H1 (cell line): ENCODE results near the gene RPS6KA2. TPM values are rescaled to one million over a fixed set of nuclear protein-coding genes. Genes with fewer than 3 reads are reported as not detected.

Source experiments
- CTCF ChIA-PET: fragments of 300-600 bp; sonication (Branson Sonifier 250); formaldehyde crosslinking; loops from one replicate; lab custom pipeline; 2021; ENCODE audit not compliant: partially characterized antibody; lab: Charles Lee
- POLR2A ChIA-PET: fragments of 300-600 bp; sonication (Branson Sonifier 250); formaldehyde crosslinking; loops from one replicate; lab custom pipeline; 2021; ENCODE audit warnings: inconsistent platforms; ENCODE audit not compliant: partially characterized antibody; lab: Charles Lee
- DNase-seq, 2 experiments: peaks; one replicate each; pipeline versions ENCODE4 v3.0.0 to v3.0.0-alpha.2; 2010 to 2022; ENCODE audit warnings: low spot score in 2 of 2, low read depth in 1 of 2, mixed read lengths in 1 of 2
- FAIRE-seq: peaks from 2 replicates; lab custom pipeline; 2011; peaks lifted over from hg19 to GRCh38; lab: Jason Lieb, UNC
- H2AFZ ChIP-seq: 2 replicates; pipeline ENCODE4 v1.8.1; 2012; ENCODE audit warnings: low read length, inconsistent platforms
- H2AK5ac ChIP-seq: 2 replicates; pipeline ENCODE4 v1.6.1; 2013; ENCODE audit warnings: low read depth, low read length
- H2BK120ac ChIP-seq: replicated peaks from 2 replicates; pipeline ENCODE3; 2013; ENCODE audit warnings: low read depth, low read length, inconsistent platforms
- H2BK12ac ChIP-seq: 2 replicates; pipeline ENCODE4 v1.6.1; 2013; ENCODE audit warnings: low read depth, low read length
- H2BK15ac ChIP-seq: 2 replicates; pipeline ENCODE4 v1.6.1; 2013; ENCODE audit warnings: low read length
- H2BK20ac ChIP-seq: 2 replicates; pipeline ENCODE4 v1.6.1; 2013; ENCODE audit warnings: low read length
- H2BK5ac ChIP-seq: 2 replicates; pipeline ENCODE4 v1.6.1; 2013; ENCODE audit warnings: low read depth, low read length
- H3K14ac ChIP-seq: 2 replicates; pipeline ENCODE4 v1.6.1; 2013; ENCODE audit warnings: inconsistent platforms; ENCODE audit not compliant: insufficient read length
- H3K18ac ChIP-seq: 2 replicates; pipeline ENCODE4 v1.6.1; 2013; ENCODE audit warnings: low read length; ENCODE audit errors: extremely low read depth
- H3K23ac ChIP-seq: 2 replicates; pipeline ENCODE4 v1.6.1; 2013; ENCODE audit warnings: inconsistent platforms; ENCODE audit not compliant: insufficient read length
- H3K23me2 ChIP-seq: 2 replicates; pipeline ENCODE4 v1.6.1; 2013; ENCODE audit warnings: low read depth, low read length
- H3K27ac ChIP-seq: 2 replicates; pipeline ENCODE4 v1.6.1; 2011; ENCODE audit warnings: low read depth, low read length, inconsistent platforms
- H3K27me3 ChIP-seq, 4 experiments: replicated peaks in 1 of 4; 1 replicate in 1 of 4; 2 replicates in 3 of 4; pipeline versions ENCODE4 v1.6.1 to v1.8.1; 2011 to 2013; ENCODE audit warnings: low read length in 3 of 4, mild to moderate bottlenecking in 3 of 4, inconsistent platforms in 2 of 4, mixed read lengths in 2 of 4, moderate library complexity in 1 of 4; ENCODE audit not compliant: control insufficient read depth in 3 of 4, insufficient read depth in 3 of 4; ENCODE audit errors: extremely low read depth in 1 of 4
- H3K36me3 ChIP-seq, 4 experiments: 2 replicates each; pipeline versions ENCODE4 v1.6.1 to v1.8.1; 2011 to 2013; ENCODE audit warnings: mild to moderate bottlenecking in 4 of 4, low read length in 3 of 4, moderate library complexity in 2 of 4, control low read depth in 1 of 4, inconsistent platforms in 1 of 4; ENCODE audit not compliant: insufficient read depth in 4 of 4, control insufficient read depth in 2 of 4
- H3K4ac ChIP-seq: replicated peaks from 2 replicates; pipeline ENCODE3; 2013; ENCODE audit warnings: low read length, low read depth, mixed read lengths, inconsistent platforms; ENCODE audit not compliant: insufficient read length
- H3K4me1 ChIP-seq, 4 experiments: replicated peaks in 1 of 4; 1 replicate in 1 of 4; 2 replicates in 3 of 4; pipeline versions ENCODE4 v1.6.1 to v1.8.1; 2011 to 2013; ENCODE audit warnings: low read length in 3 of 4, inconsistent platforms in 2 of 4, mixed read lengths in 1 of 4; ENCODE audit not compliant: insufficient read depth in 4 of 4, control insufficient read depth in 3 of 4
- H3K4me2 ChIP-seq, 2 experiments: 2 replicates each; pipeline versions ENCODE4 v1.6.1 to v1.8.1; 2011 to 2013; ENCODE audit warnings: low read depth in 2 of 2, low read length in 2 of 2, control low read depth in 1 of 2, inconsistent platforms in 1 of 2, mild to moderate bottlenecking in 1 of 2; ENCODE audit not compliant: insufficient read depth in 1 of 2
- H3K4me3 ChIP-seq, 4 experiments: fragments of 200-600, 300-600 bp in 1 of 4; sonication (generic), shearing (Covaris generic), sonication (Bioruptor Twin) in 1 of 4; 2 replicates each; pipeline versions ENCODE4 v1.5.1 to v1.8.1; 2011 to 2016; ENCODE audit warnings: low read length in 4 of 4, low read depth in 3 of 4, control low read depth in 2 of 4, inconsistent platforms in 2 of 4, mild to moderate bottlenecking in 2 of 4, mixed read lengths in 1 of 4, moderate library complexity in 1 of 4; ENCODE audit not compliant: insufficient read depth in 2 of 4; ENCODE audit errors: extremely low read depth in 1 of 4
- H3K56ac ChIP-seq: replicated peaks from 2 replicates; pipeline ENCODE3; 2013; ENCODE audit warnings: low read depth, mild to moderate bottlenecking, mixed read lengths, low read length, inconsistent platforms; ENCODE audit not compliant: insufficient read length
- H3K79me1 ChIP-seq: 2 replicates; pipeline ENCODE4 v1.6.1; 2013; ENCODE audit warnings: low read depth, low read length, control low read depth
- H3K79me2 ChIP-seq, 2 experiments: 2 replicates each; pipeline versions ENCODE4 v1.6.1 to v1.8.1; 2012 to 2013; ENCODE audit warnings: low read length in 2 of 2, mild to moderate bottlenecking in 2 of 2, inconsistent platforms in 1 of 2; ENCODE audit not compliant: insufficient read depth in 2 of 2, control insufficient read depth in 1 of 2
- H3K9ac ChIP-seq, 4 experiments: replicated peaks in 1 of 4; 1 replicate in 1 of 4; 2 replicates in 3 of 4; pipeline versions ENCODE4 v1.6.1 to v1.8.1; 2011 to 2013; ENCODE audit warnings: low read depth in 3 of 4, low read length in 3 of 4, control low read depth in 2 of 4, mild to moderate bottlenecking in 2 of 4, moderate library complexity in 2 of 4, inconsistent platforms in 1 of 4; ENCODE audit errors: extremely low read depth in 1 of 4
- H3K9me3 ChIP-seq, 2 experiments: 2 replicates each; pipeline versions ENCODE4 v1.6.1 to v1.8.1; 2012 to 2013; ENCODE audit warnings: mild to moderate bottlenecking in 2 of 2, moderate library complexity in 2 of 2, control low read depth in 1 of 2, inconsistent platforms in 1 of 2, low read depth in 1 of 2, low read length in 1 of 2, mixed read lengths in 1 of 2; ENCODE audit not compliant: insufficient read depth in 2 of 2
- H4K20me1 ChIP-seq, 2 experiments: replicated peaks in 1 of 2; 2 replicates each; pipeline versions ENCODE3 to v1.8.1; 2011 to 2013; ENCODE audit warnings: inconsistent platforms in 2 of 2, low read length in 2 of 2, mild to moderate bottlenecking in 1 of 2; ENCODE audit not compliant: insufficient read depth in 2 of 2, control insufficient read depth in 1 of 2
- H4K5ac ChIP-seq: 2 replicates; pipeline ENCODE4 v1.6.1; 2013; ENCODE audit warnings: low read length, low read depth, mixed read lengths, inconsistent platforms; ENCODE audit not compliant: insufficient read length
- H4K8ac ChIP-seq: 2 replicates; pipeline ENCODE4 v1.8.0; 2013; ENCODE audit warnings: mild to moderate bottlenecking, moderate library complexity, low read length, inconsistent platforms; ENCODE audit not compliant: insufficient read depth; ENCODE audit errors: extremely low read depth
- H4K91ac ChIP-seq: replicated peaks from 2 replicates; pipeline ENCODE3; 2013; ENCODE audit warnings: low read length, mixed read lengths, inconsistent platforms; ENCODE audit not compliant: insufficient read length
- TAF1 ChIP-seq: IDR thresholded peaks from 2 replicates; pipeline ENCODE4 v1.6.1; 2011; ENCODE audit warnings: mild to moderate bottlenecking, low read depth, low read length
- WGBS, 2 experiments: shearing (Covaris generic) in 1 of 2; methylation state at CpG; one replicate each; pipeline versions ENCODE4 v1.1.6 to v1.1.7; 2013 to 2015; ENCODE audit warnings: low lambda C conversion rate in 2 of 2, mixed read lengths in 2 of 2, inconsistent platforms in 1 of 2, low coverage in 1 of 2, missing lambda C conversion rate in 1 of 2; ENCODE audit not compliant: insufficient replicate concordance in 2 of 2, insufficient coverage in 1 of 2, insufficient read length in 1 of 2; ENCODE audit errors: extremely low coverage in 1 of 2, missing lambda C conversion rate in 1 of 2; 5-methylcytosine and 5-hydroxymethylcytosine counted together
- polyA plus RNA-seq, 7 experiments: library from polyadenylated mRNA; depleted of rRNA in 3 of 7; stranded (reverse) in 5 of 7; unstranded in 2 of 7; fragments of >200 nt in 5 of 7; fragments of 200-250 nt in 2 of 7; gene quantifications; 1 replicate in 5 of 7; 2 replicates in 1 of 7; 4 replicates in 1 of 7; pipeline versions ENCODE4 v1.2.1 to v1.2.3, GENCODE V29; 2011 to 2013; ENCODE audit warnings: missing spikeins in 2 of 7, mixed read lengths in 2 of 7
- total RNA-seq: library from RNA; stranded (reverse); fragmentation: NEBNext Ultra II Directional; extraction: Animal tissue kit (Norgen Biotek cat#: 25700); gene quantifications from 2 replicates; pipeline ENCODE4 v1.2.1, GENCODE V29; 2021

Gene RPS6KA2
- total and polyA plus RNA-seq, 2 of the 8 experiments (the other 6 are each of a cell fraction or from before 2014, with no cell fraction given) = 8.8 to 25.7 TPM

- H3K36me3 ChIP-seq = no peaks in the 10 kb centered on the region
- no peaks in the 10 kb centered on the region for H3K4me1 ChIP-seq
- no peak overlapping the region for H3K4ac ChIP-seq
- no peak overlapping the region for H4K5ac ChIP-seq
- 81% methylated on average over 11 of the region's 11 CpGs; no CpG with 5 or more reads in 1 of the 2 experiments for WGBS, 2 experiments
- H3K79me2 ChIP-seq = no peaks in the 10 kb centered on the region
- no peak overlapping the region for H2BK120ac ChIP-seq
- no peaks in the 10 kb centered on the region for H3K23me2 ChIP-seq
- ChIA-PET CTCF (interaction anchor here (1.2 to 3.3 kb wide), 5 partner anchors 8 to 156 kb away, joined by 3 to 19 read pairs (median 4); no protein-coding TSS in a partner anchor), POLR2A (no interaction called here)
- H2BK15ac ChIP-seq = no peak overlapping the region
- H2BK5ac ChIP-seq = no peak overlapping the region
- H3K9me3 ChIP-seq = no peaks in the 10 kb centered on the region
- H3K4me2 ChIP-seq = no peak overlapping the region
- H3K79me1 ChIP-seq = no peaks in the 10 kb centered on the region; the same call in 1 of the 2 replicates
- H3K56ac ChIP-seq = no peak overlapping the region
- no peak overlapping the region for H3K18ac ChIP-seq
- no peak overlapping the region for H2AFZ ChIP-seq
- no peak for TF ChIP-seq TAF1
- H4K20me1 ChIP-seq = peaks cover 0 to 4% of the 10 kb centered on the region in 2 experiments
- H4K91ac ChIP-seq = no peak overlapping the region
- H3K4me3 ChIP-seq = no peak overlapping the region
- no peak overlapping the region for H2AK5ac ChIP-seq
- H2BK20ac ChIP-seq = no peak overlapping the region
- no peak overlapping the region for H3K27ac ChIP-seq
- no peak overlapping the region for H3K23ac ChIP-seq
- H2BK12ac ChIP-seq = no peak overlapping the region
- H4K8ac ChIP-seq = no peak overlapping the region
- H3K9ac ChIP-seq = no peak overlapping the region
- no peak overlapping the region for H3K14ac ChIP-seq
- FAIRE-seq (no peak), DNase-seq (no peak)
- no peaks in the 10 kb centered on the region for H3K27me3 ChIP-seq
These were observed 186.9 kb downstream of the RPS6KA2 start for GRCh38 chr6:166440106-166440505.
